Naive thymus-derived CD8-positive, alpha-beta T cell (primary cell): ENCODE measurements around the gene HTR3D. TPM values are rescaled to one million over a fixed set of nuclear protein-coding genes. Genes with fewer than 3 reads are reported as not detected.
A peak's percentile ranks its signal among the peaks of the same experiment; 100 is the strongest.

Experiments
- ATAC-seq, 2 donors: fragments of 150-1000 bp; cut with Tn5 transposase in 1 of 2; sonication (Bioruptor Pico), chemical (Tn5 transposase) in 1 of 2; 1 replicate in 1 of 2; 2 replicates in 1 of 2; pipeline ENCODE4 v1.10.0; 2021; ENCODE audit warnings: mild to moderate bottlenecking in 2 of 2, moderate library complexity in 2 of 2
- POLR2A ChIA-PET: fragments of 350-600 bp; sonication (Branson Sonifier 250); formaldehyde crosslinking; loops from one replicate; lab custom pipeline; 2021; ENCODE audit warnings: antibody characterized with exemption; lab: Charles Lee
- DNase-seq, 10 donors: peaks; one replicate each; pipeline versions ENCODE4 v3.0.0 to v3.0.0-alpha.2; 2020 to 2022
- H3K27ac Mint-ChIP-seq, 10 donors: one replicate each; pipeline ENCODE4 v1.8.0; 2020 to 2022; ENCODE audit warnings: mild to moderate bottlenecking in 10 of 10, mixed read lengths in 10 of 10, moderate library complexity in 4 of 10, inconsistent platforms in 1 of 10
- H3K27me3 Mint-ChIP-seq, 5 donors: one replicate each; pipeline ENCODE4 v1.8.0; 2021 to 2022; ENCODE audit warnings: mixed read lengths in 5 of 5
- H3K36me3 Mint-ChIP-seq, 3 donors: one replicate each; pipeline ENCODE4 v1.8.0; 2020 to 2022; ENCODE audit warnings: mixed read lengths in 3 of 3, mild to moderate bottlenecking in 2 of 3, inconsistent platforms in 1 of 3
- H3K4me1 Mint-ChIP-seq, 4 donors: one replicate each; pipeline ENCODE4 v1.8.0; 2021 to 2022; ENCODE audit warnings: mixed read lengths in 4 of 4
- H3K4me3 Mint-ChIP-seq, 10 donors: one replicate each; pipeline ENCODE4 v1.8.0; 2020 to 2022; ENCODE audit warnings: mild to moderate bottlenecking in 10 of 10, mixed read lengths in 10 of 10, moderate library complexity in 6 of 10, inconsistent platforms in 1 of 10
- H3K9me3 Mint-ChIP-seq, 9 donors: one replicate each; pipeline ENCODE4 v1.8.0; 2020 to 2022; ENCODE audit warnings: mixed read lengths in 9 of 9, mild to moderate bottlenecking in 3 of 9, inconsistent platforms in 1 of 9, moderate library complexity in 1 of 9
- polyA plus RNA-seq, 3 donors: library from polyadenylated mRNA; unstranded; fragments of 300-500 nt; fragmentation: Illumina TruSeq; gene quantifications; one replicate each; pipeline ENCODE4 v1.2.3, GENCODE V29; 2021
- total RNA-seq, 8 experiments: library from RNA in 2 of 8; stranded (reverse) in 2 of 8; gene quantifications; one replicate each; pipeline ENCODE4 v1.2.3 and lab custom pipeline; 2021 to 2026

HTR3D gene, protein sequence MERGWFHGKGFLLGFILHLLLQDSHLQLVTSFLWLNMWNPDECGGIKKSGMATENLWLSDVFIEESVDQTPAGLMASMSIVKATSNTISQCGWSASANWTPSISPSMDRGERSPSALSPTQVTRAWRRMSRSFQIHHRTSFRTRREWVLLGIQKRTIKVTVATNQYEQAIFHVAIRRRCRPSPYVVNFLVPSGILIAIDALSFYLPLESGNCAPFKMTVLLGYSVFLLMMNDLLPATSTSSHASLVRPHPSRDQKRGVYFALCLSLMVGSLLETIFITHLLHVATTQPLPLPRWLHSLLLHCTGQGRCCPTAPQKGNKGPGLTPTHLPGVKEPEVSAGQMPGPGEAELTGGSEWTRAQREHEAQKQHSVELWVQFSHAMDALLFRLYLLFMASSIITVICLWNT
- total RNA-seq (not detected), polyA plus RNA-seq (not detected), total RNA-seq (lab: John Stamatoyannopoulos, UW) (0 reads per million in 6 experiments)

DNA sequence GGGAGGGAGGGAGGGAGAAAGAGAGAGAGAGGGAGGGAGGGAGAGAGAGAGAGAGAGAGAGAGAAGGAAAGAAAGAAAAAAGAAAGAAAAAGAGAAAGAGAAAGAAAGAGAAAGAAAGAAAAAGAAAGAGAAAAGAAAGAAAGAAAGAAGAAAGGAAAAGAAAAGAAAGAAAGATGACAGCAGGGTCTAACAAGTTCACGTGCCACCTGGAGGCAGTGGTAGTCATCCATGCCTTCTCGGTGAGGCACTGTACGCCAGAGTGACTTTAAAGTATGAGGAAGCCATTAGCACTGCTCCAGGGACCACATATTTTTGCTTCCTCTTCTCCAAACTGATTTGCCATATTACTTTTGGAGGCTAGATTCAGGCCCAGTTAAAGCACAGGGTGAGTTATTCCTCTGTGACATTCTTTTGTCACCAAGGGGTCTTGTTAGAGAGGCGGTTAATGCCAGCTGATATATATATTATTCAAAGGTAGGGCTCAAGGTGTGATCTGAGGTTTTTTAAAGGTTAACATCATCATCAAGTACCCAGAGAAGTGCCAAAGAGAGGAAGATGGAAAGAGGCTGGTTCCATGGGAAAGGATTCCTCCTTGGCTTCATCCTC, at the start of gene HTR3D:
Gene HTR3D, plus strand, starts transcription at position 556 of the 606 bp plus-strand sequence. Its CDS starts 0 bp downstream, at position 556.
- POLR2A ChIA-PET: no interaction called here
- ATAC-seq (no peak), DNase-seq (no peak)
- Mint-ChIP-seq H3K36me3 (no peaks in the 10 kb centered on the region), H3K27me3 (peaks cover 0 to 12% (median 3%) of the 10 kb centered on the region in 5 donors), H3K9me3 (no peaks in the 10 kb centered on the region), H3K4me1 (no peaks in the 10 kb centered on the region), H3K4me3 (no peak within 1 kb of the TSS), H3K27ac (no peak within 1 kb of the TSS)

GRCh38 chr3:183981990-183982644, 49.4 kb upstream of the HTR3D start:
- Mint-ChIP-seq H3K27me3 (no peaks in the 10 kb centered on the region), H3K9me3 (no peaks in the 10 kb centered on the region), H3K36me3 (peaks cover 9 to 80% (median 18%) of the 10 kb centered on the region in 3 donors)

GRCh38 chr3:183984127-183984740, 47.3 kb upstream of the HTR3D start:
- peaks cover 5 to 84% (median 25%) of the 10 kb centered on the region in 3 donors for H3K36me3 Mint-ChIP-seq
- POLR2A ChIA-PET: no interaction called here
- H3K27ac Mint-ChIP-seq: no peak overlapping the region
- peaks cover 0 to 2% (median under 1%) of the 10 kb centered on the region in 4 donors for H3K4me1 Mint-ChIP-seq
- no peaks in the 10 kb centered on the region for H3K9me3 Mint-ChIP-seq
- ATAC-seq: no peak
- no peaks in the 10 kb centered on the region for H3K27me3 Mint-ChIP-seq
- H3K4me3 Mint-ChIP-seq: no peak overlapping the region
- no peak for DNase-seq

More at GRCh38 chr3:183981990-183982644, 49.4 kb upstream of the HTR3D start:
- Mint-ChIP-seq H3K4me1 (peaks cover 0 to 1% (median 0%) of the 10 kb centered on the region in 4 donors), H3K27ac (peak overlapping the region in 1 of 10 donors; percentile 56), H3K4me3 (no peak overlapping the region)
- DNase-seq (no peak), ATAC-seq (no peak)
- POLR2A ChIA-PET: no interaction called here

DNA sequence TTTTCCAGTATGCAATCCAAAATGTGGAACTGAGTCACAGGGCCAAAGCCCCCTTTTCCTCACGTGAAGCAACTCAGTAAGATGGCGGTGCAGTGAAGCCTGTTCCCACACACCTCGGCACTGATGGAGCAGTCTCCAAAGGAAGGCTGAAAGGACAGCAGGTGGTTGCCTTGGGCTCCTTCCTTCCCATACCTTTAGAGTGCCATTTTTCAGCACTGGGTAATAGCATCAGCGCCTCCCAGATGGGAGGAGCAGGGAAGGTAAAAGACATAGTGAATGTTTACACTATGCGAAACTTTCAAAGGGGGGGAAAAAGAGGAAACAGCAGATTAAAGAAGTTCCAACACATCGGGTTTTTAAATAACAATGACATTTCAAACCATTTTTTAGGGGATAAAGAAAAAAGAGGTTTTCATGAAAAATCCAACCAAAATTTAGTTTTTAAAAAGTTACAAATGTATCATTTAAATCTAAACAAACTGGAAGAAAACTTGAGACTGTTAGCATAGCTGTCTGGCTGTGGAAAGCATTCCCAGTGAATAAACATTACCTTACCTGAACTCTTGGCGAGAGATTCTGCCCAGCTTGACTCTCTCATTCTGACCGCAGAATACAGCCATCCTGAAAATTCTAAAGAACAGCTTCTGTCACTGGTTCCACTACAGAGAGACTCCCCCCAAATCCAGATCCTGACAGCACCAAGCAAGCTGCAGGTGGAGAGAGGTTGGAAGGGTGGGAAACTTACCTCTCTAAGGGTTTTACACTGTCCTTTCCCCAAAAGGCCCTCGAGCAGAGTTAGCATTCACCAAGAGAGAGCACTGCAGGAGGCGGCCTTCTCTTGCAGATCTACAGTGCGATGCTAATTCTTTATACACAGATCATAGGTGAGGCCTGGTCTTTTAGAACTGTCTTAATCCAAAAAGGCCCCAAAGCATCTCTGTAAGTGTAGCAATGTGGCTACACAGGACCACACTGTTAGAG, 46.5 kb upstream of the HTR3D start:
- POLR2A ChIA-PET: no interaction called here
- DNase-seq (no peak), ATAC-seq (no peak)
- H3K36me3 Mint-ChIP-seq: peaks cover 5 to 85% (median 25%) of the 10 kb centered on the region in 3 donors
- H3K4me3 Mint-ChIP-seq: no peak overlapping the region
- H3K27ac Mint-ChIP-seq: no peak overlapping the region
- no peaks in the 10 kb centered on the region for H3K27me3 Mint-ChIP-seq
- peaks cover 0 to 2% (median under 1%) of the 10 kb centered on the region in 4 donors for H3K4me1 Mint-ChIP-seq
- no peaks in the 10 kb centered on the region for H3K9me3 Mint-ChIP-seq

DNA sequence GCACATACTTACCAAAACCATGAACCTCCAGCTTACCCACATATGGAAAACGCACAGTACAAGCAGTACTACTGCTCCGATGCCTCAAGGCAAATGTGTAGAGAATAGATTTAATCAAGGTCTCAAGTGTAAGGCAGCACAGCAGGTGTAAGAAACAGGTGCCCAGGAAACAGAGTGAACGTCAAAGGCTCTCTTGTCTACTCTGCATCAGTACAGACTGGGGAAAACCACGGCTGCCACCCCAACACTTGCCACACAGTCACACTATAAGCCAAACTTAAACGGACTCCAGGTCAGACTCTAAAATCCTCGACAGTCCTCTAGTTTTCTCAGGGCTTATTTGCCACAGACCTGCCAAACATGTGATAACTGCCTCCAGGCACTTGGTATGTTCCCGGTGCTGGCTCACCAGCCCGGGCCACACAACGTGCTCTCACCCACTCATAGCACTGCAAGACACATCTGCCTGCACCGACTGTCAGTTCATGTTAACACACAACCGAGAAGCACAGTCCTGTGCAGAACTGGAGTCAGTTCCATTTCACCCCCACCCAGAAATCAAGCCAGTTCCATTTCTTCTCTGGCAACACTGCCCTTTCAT, 44.4 kb upstream of the HTR3D start:
- H3K4me3 Mint-ChIP-seq: no peak overlapping the region
- H3K36me3 Mint-ChIP-seq: peaks cover 5 to 74% (median 22%) of the 10 kb centered on the region in 3 donors

GRCh38 chr3:183988216-183988790, 43.2 kb upstream of the HTR3D start:
- no peak for DNase-seq
- Mint-ChIP-seq H3K27ac (peak overlapping the region in 2 of 10 donors; percentile 25 to 37), H3K4me1 (peaks cover 0 to 2% (median under 1%) of the 10 kb centered on the region in 4 donors), H3K36me3 (peaks cover 2 to 64% (median 18%) of the 10 kb centered on the region in 3 donors), H3K9me3 (no peaks in the 10 kb centered on the region), H3K4me3 (no peak overlapping the region), H3K27me3 (no peaks in the 10 kb centered on the region)
- no peak for ATAC-seq
- POLR2A ChIA-PET: interaction anchor here (0.7 kb wide), 1 partner anchor 216 kb away, joined by 6 read pairs; no protein-coding TSS in a partner anchor

More for the DNA sequence above, 44.4 kb upstream of the HTR3D start:
- Mint-ChIP-seq H3K27me3 (no peaks in the 10 kb centered on the region), H3K27ac (peak overlapping the region in 2 of 10 donors; percentile 4 to 35), H3K4me1 (peaks cover 0 to 2% (median under 1%) of the 10 kb centered on the region in 4 donors), H3K9me3 (no peaks in the 10 kb centered on the region)
- ATAC-seq (no peak), DNase-seq (no peak)
- POLR2A ChIA-PET: no interaction called here

DNA sequence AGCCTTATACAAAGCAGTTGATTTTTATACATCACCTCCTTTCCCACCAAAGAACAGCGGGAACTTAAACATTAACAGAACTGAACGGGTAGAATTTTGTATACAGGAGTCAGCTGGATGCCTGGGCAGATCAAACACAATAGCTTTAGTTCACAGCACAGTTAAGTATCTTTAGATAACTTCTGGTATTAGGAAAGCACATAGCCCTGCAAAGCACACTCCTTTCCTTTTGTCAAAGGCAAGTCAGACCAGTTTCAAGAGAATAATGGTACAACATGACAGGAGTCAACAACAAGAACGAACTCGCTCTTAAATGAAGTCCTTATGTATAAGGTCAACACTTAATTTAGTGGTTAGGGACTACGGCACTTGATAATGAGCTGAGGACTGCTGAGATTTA, 40.1 kb upstream of the HTR3D start:
- H3K27ac Mint-ChIP-seq: no peak overlapping the region
- H3K36me3 Mint-ChIP-seq: peaks cover 0 to 35% (median 19%) of the 10 kb centered on the region in 3 donors
- no peaks in the 10 kb centered on the region for H3K27me3 Mint-ChIP-seq
- H3K9me3 Mint-ChIP-seq: no peaks in the 10 kb centered on the region
- DNase-seq (no peak), ATAC-seq (no peak)
- H3K4me3 Mint-ChIP-seq: no peak overlapping the region
- peaks cover 0 to 2% (median 0%) of the 10 kb centered on the region in 4 donors for H3K4me1 Mint-ChIP-seq
- POLR2A ChIA-PET: no interaction called here

GRCh38 chr3:184001761-184002160, 29.8 kb upstream of the HTR3D start:
- POLR2A ChIA-PET: no interaction called here
- Mint-ChIP-seq H3K27ac (peak overlapping the region in 1 of 10 donors; percentile 45), H3K36me3 (peaks cover 0 to 40% (median 16%) of the 10 kb centered on the region in 3 donors), H3K9me3 (no peaks in the 10 kb centered on the region), H3K27me3 (no peaks in the 10 kb centered on the region), H3K4me1 (peaks cover 9 to 16% (median 9%) of the 10 kb centered on the region in 4 donors), H3K4me3 (no peak overlapping the region)
- no peak for ATAC-seq
- DNase-seq: no peak

- H3K27me3 Mint-ChIP-seq: no peaks in the 10 kb centered on the region
- ATAC-seq (no peak), DNase-seq (no peak)
- no peaks in the 10 kb centered on the region for H3K9me3 Mint-ChIP-seq
- peak overlapping the region in 1 of 10 donors; percentile 45 for H3K27ac Mint-ChIP-seq
- peaks cover 0 to 38% (median 14%) of the 10 kb centered on the region in 3 donors for H3K36me3 Mint-ChIP-seq
- H3K4me1 Mint-ChIP-seq: peaks cover 9 to 16% (median 11%) of the 10 kb centered on the region in 4 donors
- POLR2A ChIA-PET: no interaction called here
- no peak overlapping the region for H3K4me3 Mint-ChIP-seq
These were observed 29.1 kb upstream of the HTR3D start for GRCh38 chr3:184002469-184002868.

DNA sequence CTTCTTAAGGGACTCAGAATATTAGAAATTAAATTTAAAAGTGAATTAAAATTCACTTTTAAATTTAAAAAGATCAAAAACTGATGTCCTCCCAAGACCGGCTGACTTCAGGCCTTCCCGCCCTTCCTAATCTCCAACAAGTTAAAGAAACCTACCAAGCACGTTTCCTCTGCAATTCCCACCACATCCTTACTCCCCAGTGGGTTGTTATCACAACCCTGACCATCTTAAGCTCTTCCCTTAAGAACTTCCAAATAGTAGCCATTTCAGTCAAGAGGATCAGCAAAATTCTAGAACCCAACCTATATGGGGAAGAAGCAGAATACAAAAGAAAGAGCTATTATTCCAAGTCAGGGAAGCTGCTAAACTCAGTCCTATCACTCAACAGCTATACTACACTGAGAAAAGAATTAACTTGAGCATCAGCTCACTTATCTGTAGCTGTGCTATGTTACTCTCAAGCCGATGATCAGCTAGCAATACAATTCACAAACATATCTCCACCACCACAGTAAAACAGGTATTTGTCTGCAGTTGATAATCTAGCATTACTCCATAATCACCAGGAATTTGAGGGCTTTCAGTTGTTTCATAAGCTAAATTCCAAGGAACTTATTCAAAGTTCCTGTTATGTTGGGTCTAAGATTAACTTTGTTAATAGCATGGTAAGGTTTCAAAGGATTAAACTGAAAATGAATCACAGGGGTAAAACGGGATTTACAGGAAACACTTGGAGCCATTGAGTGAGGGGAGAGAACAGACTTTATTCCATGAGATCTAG, 28.2 kb upstream of the HTR3D start:
- no peak overlapping the region for H3K27ac Mint-ChIP-seq
- POLR2A ChIA-PET: no interaction called here
- no peak overlapping the region for H3K4me3 Mint-ChIP-seq
- ATAC-seq (no peak), DNase-seq (no peak)
- peaks cover 9 to 24% (median 11%) of the 10 kb centered on the region in 4 donors for H3K4me1 Mint-ChIP-seq
- no peaks in the 10 kb centered on the region for H3K27me3 Mint-ChIP-seq
- peaks cover 0 to 42% (median 13%) of the 10 kb centered on the region in 3 donors for H3K36me3 Mint-ChIP-seq
- H3K9me3 Mint-ChIP-seq: no peaks in the 10 kb centered on the region
